RWPE1 (cell line): ENCODE measurements around the gene CD109.

Source experiments
- CTCF ChIA-PET: fragments of 350-600 bp; sonication (Branson Sonifier 250); formaldehyde crosslinking; extraction: SDS; loops from one replicate; lab custom pipeline; 2021; lab: Yijun Ruan, JAX
- POLR2A ChIA-PET: fragments of 400-600 bp; formaldehyde crosslinking; extraction: SDS; loops from one replicate; lab custom pipeline; 2020; ENCODE audit warnings: antibody characterized with exemption; ENCODE audit not compliant: low non-redundant PET; lab: Yijun Ruan, JAX
- DNase-seq: peaks from one replicate; pipeline ENCODE4 v3.0.0; 2012; ENCODE audit warnings: low spot score
- H3K27ac ChIP-seq: fragments of 450-650 bp; 2 replicates; pipeline ENCODE4 v1.5.1; 2017
- TF ChIP-seq, protein P1 (sequence below): fragments of 450-650 bp; conservative IDR thresholded peaks from 2 replicates; pipeline ENCODE4 v1.5.1; 2017; ENCODE audit warnings: low read depth, mild to moderate bottlenecking

CD109 gene

DNA sequence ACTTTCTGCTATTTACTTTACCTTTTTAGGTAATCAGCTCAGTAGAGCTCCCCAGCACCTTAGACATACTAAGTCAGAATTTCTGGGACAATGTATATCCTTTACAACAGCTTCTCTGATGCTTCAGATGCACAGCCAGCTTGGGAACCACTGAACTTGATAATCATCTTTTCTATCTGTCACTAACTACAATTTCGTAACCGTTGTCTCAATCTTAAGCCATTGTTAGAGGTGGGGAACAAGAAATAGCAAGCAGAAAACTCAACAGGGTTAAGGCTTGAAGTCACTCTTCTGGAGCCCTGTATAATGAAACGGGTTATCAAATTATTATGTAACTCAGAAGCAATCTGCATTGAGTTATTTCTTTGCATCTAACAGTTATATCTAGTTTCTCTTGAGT lies 47.1 kb downstream of the CD109 start:
- CTCF ChIA-PET: interaction anchor here (0.6 kb wide), 1 partner anchor 55 kb away, joined by 5 read pairs; no protein-coding TSS in a partner anchor
- TF ChIP-seq, protein P1, sequence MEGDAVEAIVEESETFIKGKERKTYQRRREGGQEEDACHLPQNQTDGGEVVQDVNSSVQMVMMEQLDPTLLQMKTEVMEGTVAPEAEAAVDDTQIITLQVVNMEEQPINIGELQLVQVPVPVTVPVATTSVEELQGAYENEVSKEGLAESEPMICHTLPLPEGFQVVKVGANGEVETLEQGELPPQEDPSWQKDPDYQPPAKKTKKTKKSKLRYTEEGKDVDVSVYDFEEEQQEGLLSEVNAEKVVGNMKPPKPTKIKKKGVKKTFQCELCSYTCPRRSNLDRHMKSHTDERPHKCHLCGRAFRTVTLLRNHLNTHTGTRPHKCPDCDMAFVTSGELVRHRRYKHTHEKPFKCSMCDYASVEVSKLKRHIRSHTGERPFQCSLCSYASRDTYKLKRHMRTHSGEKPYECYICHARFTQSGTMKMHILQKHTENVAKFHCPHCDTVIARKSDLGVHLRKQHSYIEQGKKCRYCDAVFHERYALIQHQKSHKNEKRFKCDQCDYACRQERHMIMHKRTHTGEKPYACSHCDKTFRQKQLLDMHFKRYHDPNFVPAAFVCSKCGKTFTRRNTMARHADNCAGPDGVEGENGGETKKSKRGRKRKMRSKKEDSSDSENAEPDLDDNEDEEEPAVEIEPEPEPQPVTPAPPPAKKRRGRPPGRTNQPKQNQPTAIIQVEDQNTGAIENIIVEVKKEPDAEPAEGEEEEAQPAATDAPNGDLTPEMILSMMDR: no peak

DNA sequence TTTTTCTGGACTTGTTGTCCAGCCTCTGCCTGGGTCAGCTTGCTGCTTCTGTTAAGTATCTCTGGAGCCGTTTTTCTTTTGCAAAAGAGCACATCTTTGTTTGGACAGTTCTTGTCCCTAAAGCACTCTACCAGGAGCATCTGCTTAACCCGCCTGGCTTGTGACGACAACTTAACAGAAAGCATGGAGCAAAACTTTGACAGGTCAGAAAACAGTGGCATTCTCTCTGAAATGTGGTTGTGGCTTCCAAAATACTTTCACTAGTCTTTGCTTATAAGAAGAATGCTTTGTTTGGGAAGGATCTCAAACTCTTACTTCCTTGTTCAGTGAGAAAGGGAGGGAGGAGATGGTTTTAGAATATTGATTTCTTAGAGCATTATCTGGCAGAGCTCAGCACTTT lies 47.6 kb downstream of the CD109 start:
- H3K27ac ChIP-seq: no peak overlapping the region
- no peak for DNase-seq
- ChIA-PET CTCF (interaction anchor here (1.1 kb wide), 1 partner anchor 43 kb away, joined by 3 read pairs; no protein-coding TSS in a partner anchor), POLR2A (no interaction called here)
- TF ChIP-seq, protein P1: no peak

More for the DNA sequence above, 47.1 kb downstream of the CD109 start:
- POLR2A ChIA-PET: no interaction called here
- H3K27ac ChIP-seq: no peak overlapping the region
- no peak for DNase-seq

DNA sequence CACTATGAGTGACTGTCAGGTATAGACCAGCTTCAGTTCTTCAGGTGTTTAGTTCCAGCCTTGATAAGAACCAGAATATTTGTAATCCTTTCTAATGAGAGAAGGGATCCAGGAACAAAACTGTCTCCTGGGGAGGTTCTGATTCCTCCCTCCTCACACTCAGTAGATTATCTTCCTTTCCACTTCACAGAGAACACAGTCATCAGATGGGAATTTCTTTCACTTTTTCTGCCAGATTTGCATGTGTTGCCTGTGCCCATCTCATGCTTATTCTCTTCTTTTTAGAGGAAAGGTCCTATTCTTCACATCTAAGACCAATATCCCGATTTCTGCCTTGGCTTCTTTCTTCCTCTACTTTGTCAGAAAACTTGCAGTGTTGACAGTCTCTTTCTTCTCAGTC lies 50.8 kb downstream of the CD109 start:
- POLR2A ChIA-PET: no interaction called here
- TF ChIP-seq, protein P1: no peak
- no peak for DNase-seq
- CTCF ChIA-PET: no interaction called here
- no peak overlapping the region for H3K27ac ChIP-seq

DNA sequence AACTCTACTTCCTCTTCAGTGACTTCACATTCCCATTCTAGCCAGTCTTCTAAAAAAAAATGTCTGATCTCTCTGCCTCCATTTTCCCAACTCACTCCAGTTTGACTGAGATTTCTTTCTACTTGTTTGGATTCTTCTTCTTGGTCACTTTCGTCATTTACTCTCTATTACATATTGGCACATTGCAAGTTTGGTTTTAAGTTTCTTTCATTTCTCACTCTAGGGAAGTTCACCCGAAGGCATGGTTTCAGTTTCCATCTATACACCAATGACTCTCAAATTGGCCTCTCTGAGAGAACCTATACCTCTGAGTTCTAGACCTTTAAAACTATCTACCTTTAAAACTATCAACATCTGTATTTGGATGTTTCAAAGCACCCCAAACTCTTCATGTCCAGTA lies 51.3 kb downstream of the CD109 start:
- CTCF ChIA-PET: no interaction called here
- TF ChIP-seq, protein P1: no peak
- DNase-seq: no peak
- POLR2A ChIA-PET: no interaction called here
- H3K27ac ChIP-seq: no peak overlapping the region

DNA sequence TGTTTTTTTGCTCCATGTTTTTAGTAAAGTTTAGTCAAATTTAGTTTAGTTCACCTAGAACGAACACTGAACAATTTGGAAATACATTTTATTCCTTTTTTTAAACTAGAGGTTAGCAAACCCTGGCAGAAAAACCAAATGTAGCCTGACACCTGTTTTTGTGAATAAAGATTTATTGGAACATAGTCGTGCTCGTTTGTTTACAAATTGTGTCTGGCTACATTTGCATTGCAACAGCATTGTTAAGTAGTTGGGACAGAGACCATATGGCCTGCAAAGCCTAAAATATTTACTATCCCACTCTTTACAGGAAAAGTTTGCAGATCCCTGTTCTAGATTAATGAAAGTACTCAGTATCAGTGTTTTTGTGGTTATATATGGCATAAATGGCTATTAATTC lies 56.9 kb downstream of the CD109 start:
- H3K27ac ChIP-seq: no peak overlapping the region
- ChIA-PET CTCF (no interaction called here), POLR2A (no interaction called here)
- TF ChIP-seq, protein P1: no peak
- no peak for DNase-seq

DNA sequence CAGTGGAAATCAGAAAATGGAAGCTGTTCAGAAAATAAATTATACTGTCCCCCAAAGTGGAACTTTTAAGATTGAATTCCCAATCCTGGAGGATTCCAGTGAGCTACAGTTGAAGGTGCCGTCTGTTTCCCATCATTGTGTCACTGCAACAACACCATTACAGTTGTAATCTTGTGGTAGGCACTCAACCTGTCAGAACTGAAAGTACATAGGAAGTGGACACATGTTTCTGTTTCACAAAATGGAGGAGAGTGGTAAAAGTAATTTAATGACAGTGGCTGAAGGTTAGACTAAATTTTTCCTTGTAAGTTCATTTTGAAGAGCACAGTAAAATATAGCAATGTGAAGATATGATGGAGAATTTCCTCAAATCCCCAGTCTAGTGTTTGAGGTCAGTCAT lies 70.0 kb downstream of the CD109 start:
- no peak overlapping the region for H3K27ac ChIP-seq
- POLR2A ChIA-PET: no interaction called here
- no peak for DNase-seq
- TF ChIP-seq, protein P1: no peak
- CTCF ChIA-PET: interaction anchor here (0.8 to 1.2 kb wide), 2 partner anchors 12 to 1445 kb away, joined by 5 read pairs; no protein-coding TSS in a partner anchor
